HG03095 (cell line): Measurements from ENCODE around the gene SDCBP2.

Experiments
- ATAC-seq: cut with Tn5 transposase; IDR thresholded peaks from one replicate; pipeline ENCODE4 v1.9.1; 2021; ENCODE audit warnings: moderate library complexity; ENCODE audit not compliant: unreplicated experiment

Gene SDCBP2

DNA sequence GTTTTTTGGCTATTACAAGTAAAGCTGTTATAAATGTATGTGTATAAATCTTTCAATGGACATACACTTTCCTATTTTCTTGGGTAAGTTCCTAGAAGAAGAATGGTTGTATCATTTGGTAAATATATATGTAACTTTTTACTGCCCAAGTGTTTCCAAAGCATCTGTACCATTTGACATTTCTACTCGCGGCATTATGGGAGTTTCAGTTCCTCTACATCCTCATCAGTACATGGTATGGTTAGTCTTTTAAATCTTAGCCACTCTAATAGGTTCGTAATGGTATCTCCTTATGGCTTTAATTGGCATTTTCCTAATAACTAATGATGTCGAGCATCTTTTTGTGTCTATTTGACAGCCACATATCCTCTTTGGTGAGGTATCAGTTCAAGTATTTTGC, 49.9 kb downstream of the SDCBP2 start:
- no peak for ATAC-seq

DNA sequence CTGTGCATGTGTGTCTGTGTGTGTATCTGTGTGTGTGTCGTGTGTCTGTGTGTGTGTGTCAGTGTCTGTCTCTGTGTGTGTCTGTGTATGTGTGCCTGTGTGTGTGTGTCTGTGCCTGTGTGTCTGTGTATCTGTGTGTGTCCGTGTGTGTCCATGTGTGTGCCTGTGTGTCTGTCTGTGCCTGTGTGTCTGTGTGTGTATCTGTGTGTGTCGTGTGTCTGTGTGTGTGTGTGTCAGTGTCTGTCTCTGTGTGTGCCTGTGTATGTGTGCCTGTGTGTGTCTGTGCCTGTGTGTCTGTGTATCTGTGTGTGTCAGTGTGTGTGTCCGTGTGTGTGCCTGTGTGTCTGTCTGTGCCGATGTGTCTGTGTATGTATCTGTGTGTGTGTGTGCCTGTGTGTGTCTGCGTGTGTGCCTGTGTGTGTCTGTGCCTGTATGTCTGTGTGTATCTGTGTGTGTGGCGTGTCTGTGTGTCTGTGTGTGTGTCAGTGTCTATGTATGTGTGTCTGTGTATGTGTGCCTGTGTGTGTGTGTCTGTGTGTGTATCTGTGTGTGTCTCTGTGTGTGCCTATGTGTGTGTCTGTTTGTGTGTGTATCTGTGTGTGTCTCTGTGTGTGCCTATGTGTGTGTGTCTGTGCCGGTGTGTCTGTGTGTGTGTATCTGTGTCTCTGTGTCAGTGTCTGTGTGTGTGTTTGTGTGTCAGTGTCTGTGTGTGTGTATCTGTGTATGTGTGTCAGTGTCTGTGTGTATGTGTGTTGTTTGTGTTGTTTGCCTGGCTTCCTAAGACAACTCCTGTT, 51.2 kb downstream of the SDCBP2 start:
- ATAC-seq = no peak

DNA sequence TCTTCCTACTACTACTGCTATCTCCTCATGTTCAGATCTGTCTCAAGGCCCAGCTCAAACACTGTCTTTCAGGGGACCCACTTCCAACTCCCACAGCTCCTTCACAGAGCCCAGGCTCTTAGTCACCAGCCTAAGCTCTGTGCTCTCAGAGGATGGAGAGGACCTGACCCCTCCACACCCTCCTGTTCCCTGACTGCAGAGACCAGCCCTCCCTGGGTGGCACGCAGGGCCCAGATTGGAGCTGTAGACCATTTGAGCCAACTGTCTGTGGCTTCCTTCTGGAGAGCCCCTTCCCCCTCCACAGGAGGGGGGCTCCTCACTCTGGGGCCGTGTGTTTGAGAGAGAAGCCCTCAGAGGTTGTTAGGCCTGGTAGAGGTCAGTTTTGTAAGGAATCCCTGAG, 53.0 kb downstream of the SDCBP2 start:
- ATAC-seq = no peak

DNA sequence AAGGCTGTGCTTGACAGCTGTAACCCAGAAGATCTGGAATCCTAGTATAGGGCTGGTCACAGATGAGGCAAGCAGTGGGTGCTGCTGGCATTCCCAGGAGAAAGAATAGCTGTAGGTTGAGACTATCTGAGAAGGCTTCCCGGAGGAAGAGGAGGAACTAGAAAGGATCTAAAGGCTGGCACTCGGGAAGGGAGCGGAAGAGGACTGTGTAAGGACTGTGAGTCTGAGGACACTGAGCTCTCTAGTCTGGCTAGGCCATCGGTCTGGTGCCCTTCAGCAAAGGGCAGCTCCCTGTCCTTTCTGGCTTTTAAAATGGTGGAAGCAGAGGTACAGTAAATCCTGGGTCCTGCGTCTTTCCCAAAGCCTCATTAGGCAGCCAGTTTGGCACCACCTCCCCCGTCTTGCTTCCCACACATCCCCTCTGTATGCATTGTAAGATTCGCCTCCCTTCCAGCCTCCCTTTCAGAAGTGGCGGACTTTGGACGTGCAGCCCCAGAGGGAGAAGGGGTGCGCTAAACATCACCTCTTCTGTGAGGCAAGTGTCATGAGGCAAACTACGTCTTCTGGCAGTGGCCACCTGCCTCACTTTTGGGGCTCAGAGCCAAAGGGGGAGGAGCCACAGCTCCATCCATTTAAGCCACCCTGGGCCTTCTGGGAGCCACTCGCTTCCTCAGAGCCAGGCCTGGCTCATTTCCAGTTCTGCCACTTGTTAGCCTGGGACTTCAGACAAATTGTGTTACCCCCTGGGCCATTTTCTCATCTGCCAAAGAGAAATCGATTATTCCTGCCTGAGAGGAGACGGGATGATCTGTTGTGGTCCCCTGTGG, 54.2 kb downstream of the SDCBP2 start:
- ATAC-seq = no peak

DNA sequence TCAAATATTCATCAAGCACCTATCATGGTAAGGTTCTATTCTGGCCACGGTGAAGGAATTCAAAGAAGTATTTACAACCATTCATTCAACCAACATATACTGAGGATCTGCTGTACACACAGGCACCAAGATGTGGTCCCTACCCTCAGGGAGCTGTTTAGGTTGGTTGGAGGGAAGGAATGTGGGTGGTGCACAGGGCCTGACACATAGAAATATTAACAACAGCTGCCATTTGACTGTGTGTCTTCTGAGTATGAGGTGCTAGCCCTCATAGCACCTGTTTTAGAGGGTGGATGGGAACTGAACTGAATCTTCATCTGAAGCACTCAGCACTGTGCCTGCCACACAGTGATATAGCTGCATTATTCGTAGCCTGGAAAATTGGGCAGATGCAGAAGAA, 55.6 kb downstream of the SDCBP2 start:
- ATAC-seq = no peak

DNA sequence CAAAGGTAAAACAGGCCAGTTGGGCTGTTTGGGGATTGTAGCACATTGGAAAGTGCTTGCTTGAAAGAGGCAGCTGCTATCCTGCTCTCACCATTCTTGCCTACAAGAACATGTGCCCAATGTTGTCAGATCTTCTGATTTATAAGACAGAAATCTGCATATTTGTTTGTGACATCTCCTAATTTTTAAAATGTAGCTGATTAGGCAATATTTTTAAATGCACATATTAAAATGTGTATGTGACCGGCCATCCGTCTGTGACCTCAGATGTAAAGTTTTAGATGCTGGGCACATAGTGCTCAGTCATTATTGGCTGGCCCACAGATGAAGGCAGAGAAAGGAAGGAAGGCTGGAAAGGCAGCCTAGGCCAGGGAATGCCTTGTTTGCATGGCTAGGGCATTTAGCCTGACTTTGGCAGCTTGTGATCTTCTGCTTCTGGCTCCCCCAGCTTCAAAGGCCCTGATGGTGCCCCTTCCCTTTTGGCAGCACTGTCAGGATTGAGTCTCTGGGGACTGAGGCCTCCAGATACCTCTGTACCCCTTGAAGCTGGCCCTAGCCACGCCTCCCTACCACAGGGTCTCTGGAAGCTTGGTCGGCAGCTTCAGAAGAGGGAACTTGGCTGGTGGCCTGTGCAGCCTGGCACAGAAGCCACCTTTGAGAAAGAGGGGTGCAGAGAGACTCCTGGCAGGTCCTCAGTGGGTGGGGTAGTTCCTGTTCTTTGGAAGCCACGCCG, 56.4 kb downstream of the SDCBP2 start:
- ATAC-seq = no peak

DNA sequence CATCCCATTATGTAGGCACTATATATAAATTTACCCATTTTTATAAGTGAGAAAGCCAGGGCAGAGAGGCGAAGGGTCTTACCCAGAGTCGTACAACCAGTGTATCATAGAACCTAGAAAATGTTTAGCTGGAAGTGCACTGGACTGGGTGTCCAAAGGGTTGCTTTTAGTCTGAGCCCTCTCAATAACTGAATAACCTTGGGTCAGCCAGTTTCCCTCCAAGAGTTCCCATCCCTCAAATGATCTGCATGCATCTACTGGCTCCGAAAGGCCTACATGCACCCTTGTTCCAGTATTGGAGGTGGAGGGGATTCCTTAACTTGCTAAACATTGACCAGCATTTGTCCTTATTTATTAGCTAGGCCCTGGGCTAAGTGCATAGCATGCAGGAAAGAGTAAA, 59.1 kb downstream of the SDCBP2 start:
- no peak for ATAC-seq

DNA sequence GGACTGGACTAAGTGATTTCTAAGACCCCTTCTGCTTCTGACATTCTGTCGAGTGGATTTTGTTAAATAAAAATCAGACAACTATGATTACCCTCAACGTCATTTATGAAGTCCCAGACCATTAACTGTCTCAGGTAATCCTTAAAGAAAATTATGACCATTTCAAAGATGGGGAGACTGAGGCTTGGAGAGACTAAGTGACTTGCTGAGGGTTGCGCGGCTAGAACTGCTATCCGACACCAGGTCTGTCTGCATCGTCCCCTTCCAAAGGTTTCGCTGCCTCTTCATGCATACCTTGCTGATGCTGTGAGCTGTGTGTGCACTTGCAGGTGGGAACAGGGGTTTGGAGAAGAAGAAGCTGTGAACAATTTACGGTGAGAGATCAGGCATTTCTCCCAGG, 59.7 kb downstream of the SDCBP2 start:
- no peak for ATAC-seq

DNA sequence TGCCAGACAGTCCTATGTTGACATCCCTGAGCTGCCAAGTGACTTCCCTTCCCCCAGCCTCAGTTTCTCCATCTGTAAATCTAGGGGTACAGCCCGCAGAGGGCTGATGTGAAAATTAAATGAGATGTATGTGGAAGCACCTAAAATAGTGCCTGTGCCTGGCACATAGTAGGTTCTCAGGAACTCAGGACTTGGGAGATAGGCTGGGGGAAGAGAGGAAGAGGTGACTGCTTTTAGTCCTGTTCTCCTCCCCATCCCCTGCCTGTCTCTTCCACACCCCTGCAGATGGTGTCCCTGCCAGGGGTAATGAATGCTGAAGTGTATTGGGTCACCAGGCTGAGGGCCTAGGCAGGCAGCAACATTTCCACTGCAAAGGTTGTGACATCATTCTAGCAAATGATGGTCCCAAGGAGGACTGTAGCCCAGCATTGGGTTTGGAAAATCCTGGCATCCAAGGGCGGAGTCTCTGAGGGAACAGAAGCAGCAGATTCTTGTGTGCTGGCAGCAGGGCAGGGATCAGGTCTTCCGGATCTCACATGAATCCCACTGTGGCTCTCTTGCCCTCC, 61.0 kb downstream of the SDCBP2 start:
- no peak for ATAC-seq

DNA sequence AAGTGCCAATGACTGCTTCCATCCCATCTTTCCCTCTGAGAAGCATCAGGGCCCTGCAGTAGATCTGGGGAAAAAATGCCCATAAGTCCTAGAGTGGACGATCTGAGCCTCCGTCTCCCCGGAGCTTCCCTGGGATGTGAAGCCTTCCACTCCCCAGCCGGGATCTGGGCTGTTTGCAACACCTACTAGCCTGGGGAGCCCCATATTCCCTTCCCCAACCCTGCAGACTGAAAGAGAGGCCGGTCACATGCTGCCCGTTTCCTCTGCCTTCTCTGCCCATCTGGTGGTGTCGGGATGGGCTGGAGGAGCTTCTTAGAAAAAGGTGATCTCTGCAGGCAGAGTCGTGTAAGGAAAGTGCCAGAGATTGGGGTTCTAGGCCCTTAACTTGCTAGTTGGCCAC, 61.8 kb downstream of the SDCBP2 start:
- ATAC-seq = no peak

DNA sequence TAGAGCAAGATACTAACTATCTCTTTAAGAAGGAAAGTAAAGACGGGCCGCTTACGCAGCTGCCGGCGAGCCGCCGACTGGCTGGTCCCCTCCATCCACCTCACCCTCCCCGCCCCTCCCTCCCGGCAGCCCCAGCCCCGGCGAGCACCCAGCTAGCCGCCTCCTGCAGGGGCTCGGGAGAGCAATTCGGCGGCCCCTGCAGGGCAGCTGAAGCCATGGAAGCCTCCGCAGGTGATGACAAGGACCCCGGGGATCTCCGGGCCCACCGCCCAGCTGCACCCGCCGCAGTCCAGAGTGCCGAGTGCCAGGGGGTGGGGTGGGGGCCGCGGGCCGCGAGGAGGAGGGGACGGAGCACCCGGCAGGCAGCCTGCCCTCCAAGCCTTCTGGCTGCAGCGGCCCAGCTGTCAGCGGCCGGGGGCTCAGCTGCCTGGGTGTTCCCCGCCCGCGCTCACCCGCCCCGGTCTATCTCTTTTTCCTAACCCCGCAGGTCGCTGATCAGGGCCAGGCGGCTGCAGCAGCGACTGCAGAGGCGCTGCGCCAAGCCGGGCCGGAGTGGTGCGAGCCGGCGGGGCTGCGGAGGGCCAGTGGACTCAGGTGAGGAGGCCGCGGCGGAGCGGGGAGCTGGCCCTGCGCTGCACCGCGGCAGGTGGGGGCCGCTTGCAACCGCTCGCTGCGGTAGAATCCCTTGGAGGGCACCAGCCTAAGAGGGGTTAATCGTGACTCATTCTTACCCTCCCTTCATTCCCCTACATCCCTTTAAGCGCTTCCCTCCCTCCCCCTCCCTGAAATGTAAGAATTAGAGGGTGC, 62.6 kb downstream of the SDCBP2 start, which contains the start of gene SNPH:
TSS of gene SNPH (plus strand) at position 128 of the 807 bp plus-strand sequence. CDS start 29,946 bp downstream, outside the sequence.
- ATAC-seq = no peak

DNA sequence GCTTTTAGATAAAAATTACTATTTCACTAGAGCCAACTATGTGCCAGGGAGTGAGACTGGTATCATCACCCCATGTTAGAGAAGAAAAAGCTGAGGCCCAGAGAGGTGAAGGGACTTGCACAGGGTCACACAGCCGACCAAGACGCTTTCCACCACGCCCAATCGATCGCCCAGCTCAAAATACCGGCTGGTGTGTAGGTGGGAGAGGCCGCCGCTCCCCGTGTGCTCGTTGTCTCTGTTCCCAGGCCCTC, 63.1 kb downstream of the SDCBP2 start:
- no peak for ATAC-seq

DNA sequence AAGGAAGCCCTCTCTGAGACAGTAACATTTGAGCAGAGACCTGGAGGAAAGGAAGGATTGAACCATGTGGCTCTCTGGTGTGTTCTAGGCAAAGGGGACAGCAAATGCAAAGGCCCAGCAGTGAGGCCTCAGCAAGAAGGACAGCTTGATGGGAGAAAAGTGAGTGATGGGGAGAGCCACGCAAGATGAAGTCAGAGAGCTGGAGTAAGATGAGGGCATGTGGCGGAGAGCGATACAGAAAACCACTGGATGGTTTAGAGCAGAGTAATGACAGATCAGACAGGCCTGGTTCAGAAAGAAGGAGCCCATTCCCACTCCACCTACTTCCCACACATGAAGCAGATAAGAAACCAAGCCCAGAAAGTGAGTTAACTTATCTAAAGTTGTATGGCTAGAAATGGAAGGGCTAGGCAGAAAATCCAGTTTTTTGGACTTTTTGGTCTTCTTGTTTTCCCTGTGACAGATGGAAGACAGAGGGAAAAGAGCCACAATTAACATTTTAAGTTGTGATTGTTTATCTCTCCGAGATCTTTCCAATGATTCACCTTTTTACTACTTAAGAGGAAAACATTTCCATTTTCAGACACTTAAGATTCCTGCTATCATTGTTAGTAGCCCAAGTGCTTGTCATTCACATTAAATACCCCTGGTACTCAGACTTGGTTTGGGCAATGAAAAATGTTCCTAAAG, 63.6 kb downstream of the SDCBP2 start:
- no peak for ATAC-seq

DNA sequence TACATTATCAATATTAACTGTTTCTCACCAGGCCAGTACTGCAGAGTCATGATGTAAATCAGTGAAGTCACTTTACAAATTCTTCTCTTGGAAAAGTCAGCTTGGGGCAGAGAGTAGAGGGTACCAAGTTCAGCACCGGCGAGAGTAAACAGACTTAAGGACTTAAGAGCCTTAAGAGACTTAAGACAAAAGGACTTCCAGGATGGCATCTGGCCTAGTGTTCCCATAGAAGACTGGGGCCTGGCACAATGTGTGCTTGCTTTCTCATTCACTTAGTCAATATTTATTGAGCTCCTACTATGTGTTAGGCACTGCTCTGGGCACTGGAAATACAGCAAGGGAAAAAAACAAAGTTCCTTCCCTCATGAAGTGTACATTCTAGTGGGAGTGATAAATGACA, 64.2 kb downstream of the SDCBP2 start:
- ATAC-seq = no peak

DNA sequence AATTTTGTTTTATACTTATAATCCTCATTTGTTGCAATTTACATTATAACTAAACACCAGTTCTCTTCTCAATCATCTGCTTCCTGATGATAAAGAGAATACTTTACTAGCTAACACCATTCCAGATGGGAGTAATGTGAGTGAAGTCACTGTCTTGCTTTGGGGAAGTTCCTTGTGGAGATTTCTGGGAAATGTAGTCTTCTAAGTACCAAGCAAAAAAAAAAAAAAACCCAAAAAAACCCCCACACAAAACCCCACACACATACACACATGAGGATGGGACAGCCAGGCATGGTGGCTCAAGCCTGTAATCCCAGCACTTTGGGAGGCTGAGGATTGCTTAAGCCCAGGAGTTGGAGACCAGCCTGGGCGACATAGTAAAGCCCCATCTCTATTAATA, 65.1 kb downstream of the SDCBP2 start:
- no peak for ATAC-seq
